Glomerular visceral epithelial cell (primary cell): ENCODE results near the gene PDE7B.

Experiments used
- DNase-seq: peaks from one replicate; pipeline ENCODE4 v3.0.0-alpha.2; 2016; ENCODE audit errors: extremely low spot score

Gene PDE7B

GRCh38 chr6:135932651-135933050 is 81.2 kb downstream of the PDE7B start:
- DNase-seq = no peak

GRCh38 chr6:135935941-135936601 is 84.6 kb downstream of the PDE7B start:
- DNase-seq = no peak

- DNase-seq = peak; percentile 84
Observed at GRCh38 chr6:135936606-135937005, 85.1 kb downstream of the PDE7B start.

GRCh38 chr6:135937106-135937505 is 85.6 kb downstream of the PDE7B start:
- no peak for DNase-seq

GRCh38 chr6:135938576-135939207 is 87.2 kb downstream of the PDE7B start:
- DNase-seq = peak; percentile 5

- DNase-seq = no peak
Observed at GRCh38 chr6:135939208-135939591, 87.7 kb downstream of the PDE7B start.

- DNase-seq = no peak
Observed at GRCh38 chr6:135940616-135941167, 89.2 kb downstream of the PDE7B start.

GRCh38 chr6:135941275-135942025 is 89.9 kb downstream of the PDE7B start:
- no peak for DNase-seq

GRCh38 chr6:135944120-135944519 is 92.6 kb downstream of the PDE7B start:
- no peak for DNase-seq

GRCh38 chr6:135946674-135947073 is 95.2 kb downstream of the PDE7B start:
- no peak for DNase-seq

- DNase-seq = no peak
Observed at GRCh38 chr6:135950669-135951068, 99.2 kb downstream of the PDE7B start.

GRCh38 chr6:135951169-135951568 is 99.7 kb downstream of the PDE7B start:
- DNase-seq = no peak

GRCh38 chr6:135953818-135954217 is 102.3 kb downstream of the PDE7B start:
- no peak for DNase-seq

- no peak for DNase-seq
Observed at GRCh38 chr6:135955099-135955498, 103.6 kb downstream of the PDE7B start.

GRCh38 chr6:135962731-135963130 is 111.2 kb downstream of the PDE7B start:
- DNase-seq = peak; percentile 91

GRCh38 chr6:135970750-135971149 is 119.2 kb downstream of the PDE7B start:
- no peak for DNase-seq

GRCh38 chr6:135971351-135971750 is 119.8 kb downstream of the PDE7B start:
- DNase-seq = no peak

GRCh38 chr6:135972150-135972549 is 120.6 kb downstream of the PDE7B start:
- no peak for DNase-seq

- DNase-seq = no peak
Observed at GRCh38 chr6:135972586-135972985, 121.1 kb downstream of the PDE7B start.

- DNase-seq = no peak
Observed at GRCh38 chr6:135974426-135974825, 122.9 kb downstream of the PDE7B start.

GRCh38 chr6:135976585-135976984 is 125.1 kb downstream of the PDE7B start:
- DNase-seq = no peak

GRCh38 chr6:135983093-135983492 is 131.6 kb downstream of the PDE7B start:
- DNase-seq = no peak
